GM12878 (cell line): ENCODE results near the gene COX10. TPM values are rescaled to one million over a fixed set of nuclear protein-coding genes. Genes with fewer than 3 reads are reported as not detected.

Source experiments
- ATAC-seq: fragments of 200-7000 bp; cut with Tn5 transposase; 3 replicates; pipeline ENCODE4 v1.9.1; 2020; ENCODE audit warnings: mild to moderate bottlenecking, moderate library complexity
- BruUV-seq: library from RNA; stranded (reverse); fragments of 400-500 nt; replicated peaks from 2 replicates; lab custom pipeline; 2021; lab: Mats Ljungman, UMichigan
- CTCF ChIA-PET: fragments of 300-600 bp; sonication (Branson Sonifier 250); formaldehyde crosslinking; extraction: SDS; loops from one replicate; lab custom pipeline; 2021; ENCODE audit warnings: inconsistent platforms; lab: Yijun Ruan, JAX
- POLR2A ChIA-PET: fragments of 350-600 bp; formaldehyde crosslinking; extraction: SDS; loops from one replicate; lab custom pipeline; 2021; ENCODE audit warnings: inconsistent platforms; lab: Charles Lee
- RAD21 ChIA-PET: fragments of 300-600 bp; sonication (Branson Sonifier 250); formaldehyde crosslinking; loops from one replicate; lab custom pipeline; 2023; ENCODE audit warnings: antibody characterized with exemption; ENCODE audit not compliant: unreplicated experiment; lab: Charles Lee
- SMC1A ChIA-PET: fragments of 300-600 bp; sonication (Branson Sonifier 250); formaldehyde crosslinking; loops from one replicate; lab custom pipeline; 2023; ENCODE audit not compliant: unreplicated experiment, uncharacterized antibody; lab: Charles Lee
- DNase-seq: peaks from one replicate; pipeline ENCODE4 v3.0.0-alpha.2; 2011; ENCODE audit warnings: low read depth, low spot score
- FAIRE-seq: peaks from 3 replicates; lab custom pipeline; 2011; peaks lifted over from hg19 to GRCh38; lab: Jason Lieb, UNC
- H2AFZ ChIP-seq: 2 replicates; pipeline ENCODE4 v1.6.0; 2011; ENCODE audit warnings: low read depth, low read length, control low read depth; ENCODE audit not compliant: control insufficient read depth
- H3K27ac ChIP-seq: 2 replicates; pipeline ENCODE4 v1.5.1; 2011; ENCODE audit warnings: control low read depth; ENCODE audit not compliant: control insufficient read depth, insufficient read depth
- H3K27me3 ChIP-seq, 2 experiments: replicated peaks in 1 of 2; 2 replicates each; pipeline versions ENCODE4 v1.6.0 to v1.6.1; 2011; ENCODE audit warnings: low read length in 1 of 2; ENCODE audit not compliant: control insufficient read depth in 2 of 2, insufficient read depth in 2 of 2
- H3K36me3 ChIP-seq, 2 experiments: 2 replicates each; pipeline ENCODE4 v1.5.1; 2011; ENCODE audit warnings: low read length in 1 of 2; ENCODE audit not compliant: control insufficient read depth in 2 of 2, insufficient read depth in 2 of 2
- H3K4me1 ChIP-seq: 2 replicates; pipeline ENCODE4 v1.6.1; 2011; ENCODE audit warnings: mild to moderate bottlenecking, low read length, moderate library complexity, mixed read lengths; ENCODE audit not compliant: control insufficient read depth, insufficient read depth
- H3K4me2 ChIP-seq: 2 replicates; pipeline ENCODE4 v1.6.0; 2011; ENCODE audit warnings: control low read depth; ENCODE audit not compliant: control insufficient read depth, insufficient read depth
- H3K4me3 ChIP-seq: fragments of 200-600 bp; sonication (generic); 2 replicates; pipeline ENCODE4 v1.5.1; 2016
- H3K79me2 ChIP-seq: 2 replicates; pipeline ENCODE4 v1.6.0; 2011; ENCODE audit warnings: low read length; ENCODE audit not compliant: control insufficient read depth, insufficient read depth
- H3K9ac ChIP-seq: 2 replicates; pipeline ENCODE4 v1.8.0; 2011; ENCODE audit warnings: low read length, control low read depth, mixed read lengths; ENCODE audit not compliant: control insufficient read depth, insufficient read depth
- H3K9me3 ChIP-seq: replicated peaks from 3 replicates; pipeline ENCODE4 v1.5.1; 2011; ENCODE audit warnings: mild to moderate bottlenecking, low read length; ENCODE audit not compliant: control insufficient read depth, insufficient read depth
- H4K20me1 ChIP-seq: 2 replicates; pipeline ENCODE4 v1.6.0; 2011; ENCODE audit not compliant: control insufficient read depth, insufficient read depth
- CBX3 ChIP-seq: fragments of 200-600 bp; sonication (generic); IDR thresholded peaks from 2 replicates; pipeline ENCODE4 v1.6.1; 2016; ENCODE audit warnings: low read depth, borderline replicate concordance
- CHD2 ChIP-seq: IDR thresholded peaks from 2 replicates; pipeline ENCODE4 v1.6.1; 2011; ENCODE audit warnings: low read depth, low read length, improper control_type of control experiment, borderline replicate concordance
- CHD4 ChIP-seq: fragments of 200-600 bp; sonication (generic); IDR thresholded peaks from 2 replicates; pipeline ENCODE4 v1.6.1; 2016; ENCODE audit warnings: mild to moderate bottlenecking
- HCFC1 ChIP-seq: fragments of 150-350 bp; IDR thresholded peaks from 2 replicates; pipeline ENCODE4 v1.6.1; 2014; ENCODE audit warnings: low read length
- JUND ChIP-seq: IDR thresholded peaks from 2 replicates; pipeline ENCODE4 v1.6.1; 2012; ENCODE audit warnings: low read depth, mild to moderate bottlenecking, low read length, improper control_type of control experiment, moderate library complexity
- KDM1A ChIP-seq: fragments of 200-600 bp; sonication (generic); IDR thresholded peaks from 2 replicates; pipeline ENCODE4 v1.6.1; 2016; ENCODE audit warnings: borderline replicate concordance
- NR2F1 ChIP-seq: fragments of 450-650 bp; conservative IDR thresholded peaks from 2 replicates; pipeline ENCODE4 v1.6.1; 2017; ENCODE audit warnings: mild to moderate bottlenecking
- NRF1 ChIP-seq: conservative IDR thresholded peaks from 2 replicates; pipeline ENCODE4 v1.6.1; 2011; ENCODE audit warnings: mild to moderate bottlenecking, low read depth, low read length, improper control_type of control experiment
- POLR2A ChIP-seq: IDR thresholded peaks from 2 replicates; pipeline ENCODE4 v1.6.1; 2011; ENCODE audit warnings: low read depth, mild to moderate bottlenecking, low read length
- POU2F2 ChIP-seq: IDR thresholded peaks from 3 replicates; pipeline ENCODE4 v1.6.1; 2011; ENCODE audit warnings: low read depth, mild to moderate bottlenecking, low read length, borderline replicate concordance
- RFX5 ChIP-seq: IDR thresholded peaks from 2 replicates; pipeline ENCODE4 v1.6.1; 2011; ENCODE audit warnings: low read depth, low read length, improper control_type of control experiment
- RUNX3 ChIP-seq: IDR thresholded peaks from 2 replicates; pipeline ENCODE4 v1.6.1; 2012; ENCODE audit warnings: low read length, inconsistent platforms
- SMAD1 ChIP-seq: fragments of 450-650 bp; IDR thresholded peaks from 2 replicates; pipeline ENCODE4 v1.6.1; 2018; ENCODE audit warnings: mild to moderate bottlenecking, low read depth; ENCODE audit not compliant: partially characterized antibody
- TCF3 ChIP-seq: IDR thresholded peaks from 2 replicates; pipeline ENCODE4 v1.6.1; 2012; ENCODE audit warnings: low read depth, mild to moderate bottlenecking, low read length, borderline replicate concordance; ENCODE audit not compliant: insufficient read depth
- WRNIP1 ChIP-seq: IDR thresholded peaks from 2 replicates; pipeline ENCODE4 v1.6.1; 2011; ENCODE audit warnings: low read depth, low read length, improper control_type of control experiment, borderline replicate concordance
- ZZZ3 ChIP-seq: IDR thresholded peaks from 2 replicates; pipeline ENCODE4 v1.6.1; 2011; ENCODE audit warnings: low read depth; ENCODE audit not compliant: control insufficient read depth, insufficient read length
- WGBS: methylation state at CpG from one replicate; pipeline ENCODE4 v1.1.6; 2016; ENCODE audit warnings: low lambda C conversion rate; ENCODE audit not compliant: insufficient replicate concordance, insufficient coverage; ENCODE audit errors: missing lambda C conversion rate; 5-methylcytosine and 5-hydroxymethylcytosine counted together
- in situ Hi-C: fragments of 300-500 bp; cut with MboI; formaldehyde crosslinking; loops from 9 replicates; pipeline ENCODE4 v1.14.3; 2018; ENCODE audit warnings: mixed read lengths
- intact Hi-C: fragments of 100-400 bp; cut with micrococcal nuclease; formaldehyde crosslinking; loops from one replicate; pipeline ENCODE4 v1.14.2; 2022; ENCODE audit not compliant: unreplicated experiment
- polyA plus RNA-seq, 11 experiments: library from polyadenylated mRNA; depleted of rRNA in 4 of 11; unstranded in 6 of 11; stranded (reverse) in 5 of 11; fragments of >200 nt; fragmentation: Nextera tagmentation in 4 of 11; fragmentation: Illumina TruSeq in 1 of 11; extraction: Ambion mirVana in 4 of 11; extraction: Trizol in 1 of 11; gene quantifications; 1 replicate in 1 of 11; 2 replicates in 10 of 11; pipeline versions ENCODE4 v1.2.1 to v1.2.3, GENCODE V29; 2011 to 2016; ENCODE audit warnings: inconsistent platforms in 2 of 11, missing spikeins in 2 of 11, low read depth in 1 of 11
- total RNA-seq, 4 experiments: library from RNA; depleted of rRNA in 3 of 4; stranded (reverse); fragments of >200 nt in 3 of 4; fragmentation: Illumina TruSeq in 1 of 4; extraction: Trizol in 1 of 4; gene quantifications; 2 replicates each; pipeline versions ENCODE4 v1.2.1 to v1.2.3, GENCODE V29; 2013 to 2021
- TF ChIP-seq, protein P1 (sequence below): IDR thresholded peaks from 2 replicates; pipeline ENCODE4 v1.6.1; 2012; ENCODE audit warnings: low read length, inconsistent platforms

COX10 gene
- total and polyA plus RNA-seq, 10 of the 15 experiments (the other 5 are each of a cell fraction or from before 2014, with no cell fraction given), result 9.6 to 29.4 (median 21.3) TPM

DNA sequence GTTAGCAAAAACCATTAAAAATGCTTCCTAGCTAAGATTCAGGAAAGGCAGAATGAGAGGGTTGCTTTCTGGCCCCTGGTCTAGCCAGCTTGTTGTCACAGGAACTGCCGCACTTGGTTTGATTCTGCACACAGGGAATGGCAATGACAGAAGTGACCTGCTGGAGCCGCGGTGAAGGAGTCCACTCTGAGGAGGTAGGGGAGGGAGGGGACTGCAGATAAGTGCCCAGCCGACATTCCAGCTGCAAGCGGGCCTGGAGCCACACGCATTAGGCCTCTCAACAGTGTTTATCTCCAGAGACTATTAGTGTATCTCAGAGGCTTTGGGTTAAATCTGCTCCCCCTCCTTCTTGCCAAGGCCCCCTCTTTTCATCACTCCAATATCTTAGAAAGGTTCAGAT is 128.7 kb downstream of the COX10 start (continued):
- TF ChIP-seq RFX5, result no peak

DNA sequence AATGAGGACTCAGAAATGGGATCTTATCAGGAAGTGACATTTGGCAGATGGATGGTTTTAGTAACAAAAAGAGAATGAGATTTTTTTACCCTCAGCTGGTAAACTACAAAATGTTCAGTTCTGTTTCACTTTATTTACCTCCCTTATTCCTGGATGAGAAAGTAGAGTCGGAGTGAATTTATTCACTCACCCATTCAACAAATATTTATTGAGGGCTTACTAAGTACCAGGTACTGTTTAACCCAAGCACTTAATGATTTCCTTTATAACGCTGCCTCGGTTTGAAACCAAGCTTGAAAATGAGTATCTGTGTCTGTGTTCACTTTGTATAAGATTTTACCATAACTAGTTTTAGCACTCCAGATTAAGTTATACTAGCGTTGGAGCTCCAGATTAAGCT is 129.3 kb downstream of the COX10 start:
- 99% methylated on average over 4 of the region's 4 CpGs for WGBS
- POLR2A ChIA-PET, result no interaction called here
- no peaks in the 10 kb centered on the region for H3K27me3 ChIP-seq
- FAIRE-seq (no peak), ATAC-seq (no peak), DNase-seq (no peak)
- H4K20me1 ChIP-seq, result no peaks in the 10 kb centered on the region
- SMC1A ChIA-PET, result interaction anchor here (1.0 kb wide), 1 partner anchor 20 kb away, joined by 3 read pairs; no protein-coding TSS in a partner anchor
- H3K9ac ChIP-seq, result no peak overlapping the region
- intact Hi-C loops, result no loop called here
- CTCF ChIA-PET, result no interaction called here
- H3K9me3 ChIP-seq, result no peaks in the 10 kb centered on the region
- H3K27ac ChIP-seq, result no peak overlapping the region
- no peaks in the 10 kb centered on the region; a peak in 2 of 4 replicates for H3K36me3 ChIP-seq
- BruUV-seq, result no TSS peak
- H3K79me2 ChIP-seq, result no peaks in the 10 kb centered on the region
- RAD21 ChIA-PET, result no interaction called here
- H3K4me3 ChIP-seq, result no peak overlapping the region
- no peak overlapping the region for H3K4me2 ChIP-seq
- in situ Hi-C loops, result no loop called here
- no peak overlapping the region for H2AFZ ChIP-seq
- no peaks in the 10 kb centered on the region for H3K4me1 ChIP-seq
- TF ChIP-seq KDM1A (no peak), WRNIP1 (no peak), CHD2 (no peak)

DNA sequence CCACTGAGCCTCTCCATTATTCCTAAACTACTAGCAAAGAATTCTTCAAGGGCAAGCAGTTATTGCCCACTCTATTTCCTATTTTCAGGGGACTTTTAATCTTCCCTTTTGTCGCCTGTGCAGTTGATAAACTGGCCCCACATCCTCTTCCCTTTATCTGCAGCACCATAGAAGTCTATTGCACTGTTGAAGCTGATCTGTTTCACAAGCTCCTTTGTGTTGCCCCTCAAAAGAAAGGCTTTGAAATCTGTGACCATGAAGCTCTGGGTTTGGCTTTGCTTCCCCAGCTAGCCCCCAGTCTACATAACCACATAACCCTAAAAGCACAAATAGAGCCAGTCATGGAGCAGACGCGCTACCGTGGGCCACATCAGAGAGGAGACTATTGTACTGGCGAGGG is 130.3 kb downstream of the COX10 start:
- ChIA-PET CTCF (no interaction called here), POLR2A (no interaction called here), SMC1A (interaction anchor here (1.0 kb wide), 1 partner anchor 19 kb away, joined by 3 read pairs; no protein-coding TSS in a partner anchor), RAD21 (no interaction called here)
- 97% methylated on average over 5 of the region's 5 CpGs for WGBS
- ATAC-seq (no peak), FAIRE-seq (no peak), DNase-seq (no peak)
- no TSS peak for BruUV-seq
- no peak overlapping the region for H3K27ac ChIP-seq
- H4K20me1 ChIP-seq, result no peaks in the 10 kb centered on the region
- H3K27me3 ChIP-seq, result no peaks in the 10 kb centered on the region
- in situ Hi-C loops (no loop called here), intact Hi-C loops (no loop called here)
- H3K4me1 ChIP-seq, result no peaks in the 10 kb centered on the region
- no peak overlapping the region for H3K4me2 ChIP-seq
- no peaks in the 10 kb centered on the region; a peak in 2 of 4 replicates for H3K36me3 ChIP-seq
- no peak overlapping the region for H2AFZ ChIP-seq
- no peaks in the 10 kb centered on the region for H3K79me2 ChIP-seq
- H3K9ac ChIP-seq, result no peak overlapping the region
- no peak overlapping the region for H3K4me3 ChIP-seq
- H3K9me3 ChIP-seq, result no peaks in the 10 kb centered on the region
- TF ChIP-seq ZZZ3 (no peak), NR2F1 (no peak), SMAD1 (no peak), RUNX3 (no peak), TCF3 (no peak), JUND (no peak), HCFC1 (no peak), POU2F2 (no peak), WRNIP1 (no peak), POLR2A (no peak), CBX3 (no peak), NRF1 (no peak), CHD4 (no peak)
- TF ChIP-seq, protein P1, sequence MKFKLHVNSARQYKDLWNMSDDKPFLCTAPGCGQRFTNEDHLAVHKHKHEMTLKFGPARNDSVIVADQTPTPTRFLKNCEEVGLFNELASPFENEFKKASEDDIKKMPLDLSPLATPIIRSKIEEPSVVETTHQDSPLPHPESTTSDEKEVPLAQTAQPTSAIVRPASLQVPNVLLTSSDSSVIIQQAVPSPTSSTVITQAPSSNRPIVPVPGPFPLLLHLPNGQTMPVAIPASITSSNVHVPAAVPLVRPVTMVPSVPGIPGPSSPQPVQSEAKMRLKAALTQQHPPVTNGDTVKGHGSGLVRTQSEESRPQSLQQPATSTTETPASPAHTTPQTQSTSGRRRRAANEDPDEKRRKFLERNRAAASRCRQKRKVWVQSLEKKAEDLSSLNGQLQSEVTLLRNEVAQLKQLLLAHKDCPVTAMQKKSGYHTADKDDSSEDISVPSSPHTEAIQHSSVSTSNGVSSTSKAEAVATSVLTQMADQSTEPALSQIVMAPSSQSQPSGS, result no peak
